GM12873 (cell line): ENCODE measurements around the gene TMEM87A.

ENCODE experiments used
- TF ChIP-seq, protein P1 (sequence below): IDR thresholded peaks from 2 replicates; pipeline ENCODE4 v1.5.1; 2012; ENCODE audit warnings: low read depth, mild to moderate bottlenecking, moderate library complexity, low read length, control low read depth; ENCODE audit not compliant: insufficient read depth; ENCODE audit errors: missing control alignments

TMEM87A gene

DNA sequence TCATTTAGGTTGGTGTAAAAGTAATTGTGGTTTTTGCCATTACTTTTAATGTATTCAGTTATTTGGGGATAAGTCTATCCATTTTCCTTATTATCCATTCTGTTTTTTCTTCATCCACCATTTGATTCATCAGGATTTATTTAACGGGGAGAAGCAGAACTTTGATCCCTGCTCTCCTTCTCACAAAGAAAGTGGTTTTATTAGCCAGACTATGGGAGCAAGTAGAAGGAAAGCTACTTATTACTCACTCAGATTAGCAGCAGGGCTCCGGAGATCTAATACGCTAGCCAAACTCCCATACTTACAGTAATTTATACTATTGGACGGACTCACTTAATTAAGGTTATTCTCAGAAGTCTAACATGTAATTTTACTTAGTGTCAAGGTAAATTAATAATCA lies 14.7 kb upstream of the TMEM87A start:
- TF ChIP-seq, protein P1, sequence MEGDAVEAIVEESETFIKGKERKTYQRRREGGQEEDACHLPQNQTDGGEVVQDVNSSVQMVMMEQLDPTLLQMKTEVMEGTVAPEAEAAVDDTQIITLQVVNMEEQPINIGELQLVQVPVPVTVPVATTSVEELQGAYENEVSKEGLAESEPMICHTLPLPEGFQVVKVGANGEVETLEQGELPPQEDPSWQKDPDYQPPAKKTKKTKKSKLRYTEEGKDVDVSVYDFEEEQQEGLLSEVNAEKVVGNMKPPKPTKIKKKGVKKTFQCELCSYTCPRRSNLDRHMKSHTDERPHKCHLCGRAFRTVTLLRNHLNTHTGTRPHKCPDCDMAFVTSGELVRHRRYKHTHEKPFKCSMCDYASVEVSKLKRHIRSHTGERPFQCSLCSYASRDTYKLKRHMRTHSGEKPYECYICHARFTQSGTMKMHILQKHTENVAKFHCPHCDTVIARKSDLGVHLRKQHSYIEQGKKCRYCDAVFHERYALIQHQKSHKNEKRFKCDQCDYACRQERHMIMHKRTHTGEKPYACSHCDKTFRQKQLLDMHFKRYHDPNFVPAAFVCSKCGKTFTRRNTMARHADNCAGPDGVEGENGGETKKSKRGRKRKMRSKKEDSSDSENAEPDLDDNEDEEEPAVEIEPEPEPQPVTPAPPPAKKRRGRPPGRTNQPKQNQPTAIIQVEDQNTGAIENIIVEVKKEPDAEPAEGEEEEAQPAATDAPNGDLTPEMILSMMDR, result no peak

DNA sequence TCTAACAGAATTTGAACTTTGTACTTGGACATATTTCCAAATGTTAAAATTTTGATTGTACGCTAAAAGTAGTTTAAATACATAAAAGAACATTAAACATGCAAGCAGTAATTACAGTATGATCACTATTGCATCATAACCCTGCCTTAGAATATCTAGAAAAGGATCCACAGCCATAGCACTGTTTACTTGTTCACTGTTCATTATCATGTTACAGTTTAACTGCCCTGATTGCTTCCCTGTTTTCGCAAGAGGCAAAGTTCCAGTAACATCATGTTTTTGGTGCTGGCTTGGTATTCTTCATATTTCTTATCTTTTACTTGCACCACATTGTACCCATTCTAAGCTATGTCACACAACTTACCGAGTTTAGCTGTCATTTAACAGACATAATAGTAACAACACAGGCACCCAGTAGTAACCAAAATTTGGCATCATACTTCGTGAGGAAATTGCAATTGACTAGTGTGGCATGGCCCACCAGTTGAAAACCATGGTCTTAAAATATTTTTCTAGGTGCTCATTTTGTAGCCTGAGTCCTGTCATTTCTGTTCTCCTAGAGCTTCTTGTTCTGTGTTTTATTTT lies 13.3 kb upstream of the TMEM87A start:
- TF ChIP-seq, protein P1, result no peak

DNA sequence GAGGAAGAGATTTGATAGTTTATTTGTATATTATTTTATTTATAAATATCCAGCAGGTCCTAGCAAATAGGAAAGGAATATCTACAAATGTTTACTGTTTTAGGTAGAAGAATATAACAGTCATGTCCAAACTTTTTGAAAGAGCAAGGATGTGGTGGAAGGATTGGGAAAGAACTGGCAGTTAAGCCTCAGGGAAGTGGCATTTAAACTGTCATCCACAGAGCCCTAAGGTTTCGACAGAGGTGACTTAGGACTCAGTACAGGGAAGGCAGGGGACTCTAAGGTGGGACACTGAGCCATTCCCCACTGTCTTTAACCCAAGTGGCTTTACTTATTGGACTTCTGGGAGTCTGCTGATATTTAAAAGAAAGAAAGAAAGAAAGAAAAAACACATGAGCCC lies 11.8 kb upstream of the TMEM87A start:
- TF ChIP-seq, protein P1, result no peak

DNA sequence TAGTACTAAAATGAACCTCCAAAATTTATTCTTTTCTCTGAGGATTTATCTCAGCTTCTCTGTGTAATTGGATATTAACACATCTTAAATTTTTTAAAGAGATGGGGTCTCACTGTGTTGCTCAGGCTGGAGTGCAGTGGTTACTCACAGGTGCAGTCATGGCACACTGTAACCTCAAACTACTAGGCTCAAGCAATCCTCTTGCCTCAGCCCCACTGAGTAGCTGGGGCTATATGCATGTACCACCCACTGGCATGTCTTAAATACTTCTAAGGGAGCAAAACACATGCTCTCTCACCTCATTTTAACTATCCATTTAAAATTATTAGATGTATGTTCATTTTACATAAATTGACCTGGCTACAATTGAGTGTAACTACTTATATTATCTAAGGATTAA lies 11.3 kb upstream of the TMEM87A start:
- TF ChIP-seq, protein P1, result no peak

DNA sequence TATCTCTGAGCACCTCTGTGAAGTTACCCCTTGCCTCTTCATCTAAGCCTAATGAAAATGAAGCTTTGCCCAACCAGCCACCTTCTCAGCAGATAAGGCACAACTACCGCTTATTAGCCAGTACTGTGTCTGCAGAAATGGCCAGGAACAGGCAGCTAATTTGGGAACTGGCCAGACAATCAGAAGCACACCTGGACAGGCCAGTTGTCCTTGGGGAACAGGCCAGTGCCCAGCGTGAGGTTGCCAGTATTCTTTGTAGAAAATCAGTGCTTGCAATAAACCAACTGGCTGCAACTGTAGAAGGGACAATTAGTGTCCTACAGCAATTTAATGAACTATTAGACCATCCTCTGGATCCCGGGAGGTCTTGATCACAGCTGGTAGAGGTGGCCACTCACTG lies 10.4 kb upstream of the TMEM87A start:
- TF ChIP-seq, protein P1, result no peak

DNA sequence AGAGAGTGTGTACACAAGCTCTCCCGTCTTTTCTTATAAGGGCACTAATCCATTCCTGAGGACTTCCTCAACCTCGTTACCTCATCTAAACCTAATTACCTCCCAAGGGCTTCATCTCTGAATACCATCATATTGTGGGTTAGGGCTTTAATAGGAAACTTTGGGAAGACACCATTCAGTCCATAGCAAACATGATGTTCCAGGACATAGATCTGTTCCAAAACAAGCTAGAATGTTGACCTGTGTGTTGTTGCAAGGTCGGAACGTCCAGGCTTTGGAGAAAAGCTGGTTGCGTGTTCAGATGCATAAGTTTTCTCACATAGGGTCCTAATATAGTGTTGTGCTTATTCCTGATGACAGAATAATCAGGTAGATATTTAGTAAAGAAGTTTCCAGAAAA lies 9.7 kb upstream of the TMEM87A start:
- TF ChIP-seq, protein P1, result no peak

DNA sequence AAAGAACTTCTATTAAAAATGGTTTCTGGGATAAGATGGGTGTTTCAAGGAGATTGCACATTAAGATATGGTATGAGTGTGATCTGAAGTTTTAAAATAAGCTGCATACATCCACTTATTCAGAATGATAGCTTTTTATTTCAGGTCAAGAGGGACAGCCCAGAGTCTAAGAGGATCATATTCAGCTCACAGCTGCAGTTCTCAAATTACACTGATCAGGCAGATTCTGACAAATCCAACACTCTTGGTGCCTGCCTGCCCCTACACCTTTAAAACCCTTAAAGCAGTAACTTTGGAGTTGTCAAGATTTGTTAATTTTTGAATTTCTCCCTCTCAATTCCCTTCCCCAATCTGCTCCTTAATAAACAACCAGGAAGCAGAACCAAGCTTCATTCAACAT lies 9.1 kb upstream of the TMEM87A start:
- TF ChIP-seq, protein P1, result no peak
